H1 (cell line): ENCODE measurements around the gene GRIA3. TPM values are rescaled to one million over a fixed set of nuclear protein-coding genes. Genes with fewer than 3 reads are reported as not detected.

Experiments used
- CTCF ChIA-PET: fragments of 300-600 bp; sonication (Branson Sonifier 250); formaldehyde crosslinking; loops from one replicate; lab custom pipeline; 2021; ENCODE audit not compliant: partially characterized antibody; lab: Charles Lee
- POLR2A ChIA-PET: fragments of 300-600 bp; sonication (Branson Sonifier 250); formaldehyde crosslinking; loops from one replicate; lab custom pipeline; 2021; ENCODE audit warnings: inconsistent platforms; ENCODE audit not compliant: partially characterized antibody; lab: Charles Lee
- DNase-seq, 2 experiments: peaks; one replicate each; pipeline versions ENCODE4 v3.0.0 to v3.0.0-alpha.2; 2010 to 2022; ENCODE audit warnings: low spot score in 2 of 2, low read depth in 1 of 2, mixed read lengths in 1 of 2
- FAIRE-seq: peaks from 2 replicates; lab custom pipeline; 2011; peaks lifted over from hg19 to GRCh38; lab: Jason Lieb, UNC
- H2AFZ ChIP-seq: 2 replicates; pipeline ENCODE4 v1.8.1; 2012; ENCODE audit warnings: low read length, inconsistent platforms
- H2AK5ac ChIP-seq: 2 replicates; pipeline ENCODE4 v1.6.1; 2013; ENCODE audit warnings: low read depth, low read length
- H2BK120ac ChIP-seq: replicated peaks from 2 replicates; pipeline ENCODE3; 2013; ENCODE audit warnings: low read depth, low read length, inconsistent platforms
- H2BK12ac ChIP-seq: 2 replicates; pipeline ENCODE4 v1.6.1; 2013; ENCODE audit warnings: low read depth, low read length
- H2BK15ac ChIP-seq: 2 replicates; pipeline ENCODE4 v1.6.1; 2013; ENCODE audit warnings: low read length
- H2BK20ac ChIP-seq: 2 replicates; pipeline ENCODE4 v1.6.1; 2013; ENCODE audit warnings: low read length
- H2BK5ac ChIP-seq: 2 replicates; pipeline ENCODE4 v1.6.1; 2013; ENCODE audit warnings: low read depth, low read length
- H3K14ac ChIP-seq: 2 replicates; pipeline ENCODE4 v1.6.1; 2013; ENCODE audit warnings: inconsistent platforms; ENCODE audit not compliant: insufficient read length
- H3K18ac ChIP-seq: 2 replicates; pipeline ENCODE4 v1.6.1; 2013; ENCODE audit warnings: low read length; ENCODE audit errors: extremely low read depth
- H3K23ac ChIP-seq: 2 replicates; pipeline ENCODE4 v1.6.1; 2013; ENCODE audit warnings: inconsistent platforms; ENCODE audit not compliant: insufficient read length
- H3K23me2 ChIP-seq: 2 replicates; pipeline ENCODE4 v1.6.1; 2013; ENCODE audit warnings: low read depth, low read length
- H3K27ac ChIP-seq: 2 replicates; pipeline ENCODE4 v1.6.1; 2011; ENCODE audit warnings: low read depth, low read length, inconsistent platforms
- H3K27me3 ChIP-seq, 4 experiments: replicated peaks in 1 of 4; 1 replicate in 1 of 4; 2 replicates in 3 of 4; pipeline versions ENCODE4 v1.6.1 to v1.8.1; 2011 to 2013; ENCODE audit warnings: low read length in 3 of 4, mild to moderate bottlenecking in 3 of 4, inconsistent platforms in 2 of 4, mixed read lengths in 2 of 4, moderate library complexity in 1 of 4; ENCODE audit not compliant: control insufficient read depth in 3 of 4, insufficient read depth in 3 of 4; ENCODE audit errors: extremely low read depth in 1 of 4
- H3K36me3 ChIP-seq, 4 experiments: 2 replicates each; pipeline versions ENCODE4 v1.6.1 to v1.8.1; 2011 to 2013; ENCODE audit warnings: mild to moderate bottlenecking in 4 of 4, low read length in 3 of 4, moderate library complexity in 2 of 4, control low read depth in 1 of 4, inconsistent platforms in 1 of 4; ENCODE audit not compliant: insufficient read depth in 4 of 4, control insufficient read depth in 2 of 4
- H3K4ac ChIP-seq: replicated peaks from 2 replicates; pipeline ENCODE3; 2013; ENCODE audit warnings: low read length, low read depth, mixed read lengths, inconsistent platforms; ENCODE audit not compliant: insufficient read length
- H3K4me1 ChIP-seq, 4 experiments: replicated peaks in 1 of 4; 1 replicate in 1 of 4; 2 replicates in 3 of 4; pipeline versions ENCODE4 v1.6.1 to v1.8.1; 2011 to 2013; ENCODE audit warnings: low read length in 3 of 4, inconsistent platforms in 2 of 4, mixed read lengths in 1 of 4; ENCODE audit not compliant: insufficient read depth in 4 of 4, control insufficient read depth in 3 of 4
- H3K4me2 ChIP-seq, 2 experiments: 2 replicates each; pipeline versions ENCODE4 v1.6.1 to v1.8.1; 2011 to 2013; ENCODE audit warnings: low read depth in 2 of 2, low read length in 2 of 2, control low read depth in 1 of 2, inconsistent platforms in 1 of 2, mild to moderate bottlenecking in 1 of 2; ENCODE audit not compliant: insufficient read depth in 1 of 2
- H3K4me3 ChIP-seq, 4 experiments: fragments of 200-600, 300-600 bp in 1 of 4; sonication (generic), shearing (Covaris generic), sonication (Bioruptor Twin) in 1 of 4; 2 replicates each; pipeline versions ENCODE4 v1.5.1 to v1.8.1; 2011 to 2016; ENCODE audit warnings: low read length in 4 of 4, low read depth in 3 of 4, control low read depth in 2 of 4, inconsistent platforms in 2 of 4, mild to moderate bottlenecking in 2 of 4, mixed read lengths in 1 of 4, moderate library complexity in 1 of 4; ENCODE audit not compliant: insufficient read depth in 2 of 4; ENCODE audit errors: extremely low read depth in 1 of 4
- H3K56ac ChIP-seq: replicated peaks from 2 replicates; pipeline ENCODE3; 2013; ENCODE audit warnings: low read depth, mild to moderate bottlenecking, mixed read lengths, low read length, inconsistent platforms; ENCODE audit not compliant: insufficient read length
- H3K79me1 ChIP-seq: 2 replicates; pipeline ENCODE4 v1.6.1; 2013; ENCODE audit warnings: low read depth, low read length, control low read depth
- H3K79me2 ChIP-seq, 2 experiments: 2 replicates each; pipeline versions ENCODE4 v1.6.1 to v1.8.1; 2012 to 2013; ENCODE audit warnings: low read length in 2 of 2, mild to moderate bottlenecking in 2 of 2, inconsistent platforms in 1 of 2; ENCODE audit not compliant: insufficient read depth in 2 of 2, control insufficient read depth in 1 of 2
- H3K9ac ChIP-seq, 4 experiments: replicated peaks in 1 of 4; 1 replicate in 1 of 4; 2 replicates in 3 of 4; pipeline versions ENCODE4 v1.6.1 to v1.8.1; 2011 to 2013; ENCODE audit warnings: low read depth in 3 of 4, low read length in 3 of 4, control low read depth in 2 of 4, mild to moderate bottlenecking in 2 of 4, moderate library complexity in 2 of 4, inconsistent platforms in 1 of 4; ENCODE audit errors: extremely low read depth in 1 of 4
- H3K9me3 ChIP-seq, 2 experiments: 2 replicates each; pipeline versions ENCODE4 v1.6.1 to v1.8.1; 2012 to 2013; ENCODE audit warnings: mild to moderate bottlenecking in 2 of 2, moderate library complexity in 2 of 2, control low read depth in 1 of 2, inconsistent platforms in 1 of 2, low read depth in 1 of 2, low read length in 1 of 2, mixed read lengths in 1 of 2; ENCODE audit not compliant: insufficient read depth in 2 of 2
- H4K20me1 ChIP-seq, 2 experiments: replicated peaks in 1 of 2; 2 replicates each; pipeline versions ENCODE3 to v1.8.1; 2011 to 2013; ENCODE audit warnings: inconsistent platforms in 2 of 2, low read length in 2 of 2, mild to moderate bottlenecking in 1 of 2; ENCODE audit not compliant: insufficient read depth in 2 of 2, control insufficient read depth in 1 of 2
- H4K5ac ChIP-seq: 2 replicates; pipeline ENCODE4 v1.6.1; 2013; ENCODE audit warnings: low read length, low read depth, mixed read lengths, inconsistent platforms; ENCODE audit not compliant: insufficient read length
- H4K8ac ChIP-seq: 2 replicates; pipeline ENCODE4 v1.8.0; 2013; ENCODE audit warnings: mild to moderate bottlenecking, moderate library complexity, low read length, inconsistent platforms; ENCODE audit not compliant: insufficient read depth; ENCODE audit errors: extremely low read depth
- H4K91ac ChIP-seq: replicated peaks from 2 replicates; pipeline ENCODE3; 2013; ENCODE audit warnings: low read length, mixed read lengths, inconsistent platforms; ENCODE audit not compliant: insufficient read length
- ATF2 ChIP-seq: IDR thresholded peaks from 2 replicates; pipeline ENCODE4 v1.6.1; 2012; ENCODE audit warnings: low read length, inconsistent platforms
- GABPA ChIP-seq: IDR thresholded peaks from 2 replicates; pipeline ENCODE4 v1.6.1; 2011; ENCODE audit warnings: mild to moderate bottlenecking, low read length, moderate library complexity, borderline replicate concordance; ENCODE audit not compliant: insufficient read depth
- RAD21 ChIP-seq, 2 experiments: IDR thresholded peaks in 1 of 2; conservative IDR thresholded peaks in 1 of 2; 2 replicates each; pipeline ENCODE4 v1.6.1; 2011; ENCODE audit warnings: low read depth in 2 of 2, low read length in 2 of 2, improper control_type of control experiment in 1 of 2, inconsistent platforms in 1 of 2, mild to moderate bottlenecking in 1 of 2, moderate library complexity in 1 of 2
- WGBS, 2 experiments: shearing (Covaris generic) in 1 of 2; methylation state at CpG; one replicate each; pipeline versions ENCODE4 v1.1.6 to v1.1.7; 2013 to 2015; ENCODE audit warnings: low lambda C conversion rate in 2 of 2, mixed read lengths in 2 of 2, inconsistent platforms in 1 of 2, low coverage in 1 of 2, missing lambda C conversion rate in 1 of 2; ENCODE audit not compliant: insufficient replicate concordance in 2 of 2, insufficient coverage in 1 of 2, insufficient read length in 1 of 2; ENCODE audit errors: extremely low coverage in 1 of 2, missing lambda C conversion rate in 1 of 2; 5-methylcytosine and 5-hydroxymethylcytosine counted together
- polyA plus RNA-seq, 7 experiments: library from polyadenylated mRNA; depleted of rRNA in 3 of 7; stranded (reverse) in 5 of 7; unstranded in 2 of 7; fragments of >200 nt in 5 of 7; fragments of 200-250 nt in 2 of 7; gene quantifications; 1 replicate in 5 of 7; 2 replicates in 1 of 7; 4 replicates in 1 of 7; pipeline versions ENCODE4 v1.2.1 to v1.2.3, GENCODE V29; 2011 to 2013; ENCODE audit warnings: missing spikeins in 2 of 7, mixed read lengths in 2 of 7
- total RNA-seq: library from RNA; stranded (reverse); fragmentation: NEBNext Ultra II Directional; extraction: Animal tissue kit (Norgen Biotek cat#: 25700); gene quantifications from 2 replicates; pipeline ENCODE4 v1.2.1, GENCODE V29; 2021

GRIA3 gene
- total and polyA plus RNA-seq, 2 of the 8 experiments (the other 6 are each of a cell fraction or from before 2014, with no cell fraction given): 2.6 to 3.0 TPM

- Histone ChIP-seq H2BK15ac (no peak overlapping the region), H3K79me1 (no peaks in the 10 kb centered on the region), H4K91ac (no peak overlapping the region), H4K20me1 (no peaks in the 10 kb centered on the region), H3K23me2 (no peaks in the 10 kb centered on the region), H3K36me3 (no peaks in the 10 kb centered on the region), H2AK5ac (no peak overlapping the region), H3K18ac (no peak overlapping the region), H3K9ac (no peak overlapping the region), H3K4me1 (no peaks in the 10 kb centered on the region), H3K4me2 (no peak overlapping the region), H3K23ac (no peak overlapping the region), H3K27ac (no peak overlapping the region), H3K14ac (no peak overlapping the region), H2AFZ (no peak overlapping the region), H2BK5ac (no peak overlapping the region), H3K9me3 (no peaks in the 10 kb centered on the region), H2BK20ac (no peak overlapping the region), H3K79me2 (no peaks in the 10 kb centered on the region), H4K5ac (no peak overlapping the region), H2BK120ac (no peak overlapping the region), H4K8ac (no peak overlapping the region), H3K4ac (no peak overlapping the region), H2BK12ac (no peak overlapping the region), H3K56ac (no peak overlapping the region), H3K27me3 (no peaks in the 10 kb centered on the region), H3K4me3 (no peak overlapping the region)
- TF ChIP-seq GABPA: no peak
- TF ChIP-seq ATF2: no peak
- TF ChIP-seq RAD21 (IDR thresholded peaks at IDR 0.05 in 1 of 2, conservative IDR thresholded peaks at IDR 0.05 in 1 of 2; ENCODE audit: low read depth in 2 of 2, low read length in 2 of 2): peak in 1 of 2 experiments; percentile 29; a peak in 2 of 4 replicates
- WGBS, 2 experiments: 82% methylated on average over 3 of the region's 4 CpGs; no CpG with 5 or more reads in 1 of the 2 experiments
- ChIA-PET POLR2A (no interaction called here), CTCF (interaction anchor here (0.6 to 1.7 kb wide), 7 partner anchors 8 to 146 kb away, joined by 3 to 5 read pairs (median 3); no protein-coding TSS in a partner anchor)
- DNase-seq (no peak), FAIRE-seq (no peak)
Measured at GRCh38 chrX:123277347-123277746, 93.3 kb downstream of the GRIA3 start.
